HT-29 (cell line): ENCODE data around the gene POFUT2. TPM values are rescaled to one million over a fixed set of nuclear protein-coding genes. Genes with fewer than 3 reads are reported as not detected.

ENCODE experiments used
- DNase-seq: peaks from one replicate; pipeline ENCODE4 v3.0.0-alpha.2; 2015; ENCODE audit warnings: low spot score
- total RNA-seq: library from RNA; depleted of rRNA; stranded (reverse); fragments of >200 nt; shearing (Covaris generic); gene quantifications from 2 replicates; pipeline ENCODE4 v1.2.3, GENCODE V29; 2014; rRNA removed

Gene POFUT2
- total RNA-seq, 1 experiment from 2014 or later = 19.3 TPM

GRCh38 chr21:45225041-45225740 is 62.5 kb downstream of the POFUT2 start:
- no peak for DNase-seq

- DNase-seq = no peak
These were observed 63.3 kb downstream of the POFUT2 start for GRCh38 chr21:45224189-45224938.

- DNase-seq = no peak
These were observed 64.2 kb downstream of the POFUT2 start for GRCh38 chr21:45223236-45224185.

- no peak for DNase-seq
These were observed 65.7 kb downstream of the POFUT2 start for GRCh38 chr21:45222001-45222400.

GRCh38 chr21:45220714-45221490 is 66.8 kb downstream of the POFUT2 start:
- no peak for DNase-seq

GRCh38 chr21:45220071-45220481 is 67.6 kb downstream of the POFUT2 start:
- DNase-seq = no peak

- DNase-seq = no peak
These were observed 68.2 kb downstream of the POFUT2 start for GRCh38 chr21:45219517-45219916.

GRCh38 chr21:45217010-45217409 is 70.7 kb downstream of the POFUT2 start:
- no peak for DNase-seq

GRCh38 chr21:45215213-45215612 is 72.5 kb downstream of the POFUT2 start:
- no peak for DNase-seq

Other genes with a start within 250 kb of the POFUT2 start
- gene ADARB1, start 213.3 kb downstream of the POFUT2 start, total RNA-seq = 3.3 and 5.0 TPM in 2 replicates
- gene COL18A1, start 117.3 kb upstream of the POFUT2 start, total RNA-seq = 27.7 and 32.2 TPM in 2 replicates